HG02610 (cell line): ENCODE results near the gene ACAD10.
"Not testable (repeated sequence)": the region's sequence is repeated elsewhere in the genome, so short reads cannot be mapped to it uniquely, and the experiment has no call there.

Experiments used
- ATAC-seq: cut with Tn5 transposase; IDR thresholded peaks from one replicate; pipeline ENCODE4 v1.9.1; 2021; ENCODE audit warnings: mild to moderate bottlenecking, moderate library complexity; ENCODE audit not compliant: unreplicated experiment

Gene ACAD10

GRCh38 chr12:111685811-111686573 is at the start of gene ACAD10, which contains the start of gene BRAP:
Gene ACAD10, plus strand, starts transcription at chr12:111686053. Its CDS starts 6,657 bp downstream, at chr12:111692710.
Gene BRAP, minus strand, starts transcription at chr12:111685956. Its CDS starts 164 bp downstream, at chr12:111685792.
- ATAC-seq, result peak; percentile 86

- ATAC-seq, result no peak
Observed at GRCh38 chr12:111636209-111636945, 49.5 kb upstream of the ACAD10 start.

GRCh38 chr12:111638556-111638955 is 47.3 kb upstream of the ACAD10 start:
- no peak for ATAC-seq

GRCh38 chr12:111640506-111640905 is 45.3 kb upstream of the ACAD10 start:
- no peak for ATAC-seq

- no peak for ATAC-seq
Observed at GRCh38 chr12:111642681-111643426, 43.0 kb upstream of the ACAD10 start.

- ATAC-seq, result no peak
Observed at GRCh38 chr12:111643427-111643826, 42.4 kb upstream of the ACAD10 start.

GRCh38 chr12:111645433-111645832 is 40.4 kb upstream of the ACAD10 start:
- no peak for ATAC-seq

- no peak for ATAC-seq
Observed at GRCh38 chr12:111650912-111651311, 34.9 kb upstream of the ACAD10 start.

- ATAC-seq, result not testable (repeated sequence)
Observed at GRCh38 chr12:111652530-111652929, 33.3 kb upstream of the ACAD10 start.

- no peak for ATAC-seq
Observed at GRCh38 chr12:111653596-111653995, 32.3 kb upstream of the ACAD10 start.

- ATAC-seq, result no peak
Observed at GRCh38 chr12:111655356-111655755, 30.5 kb upstream of the ACAD10 start.

- no peak for ATAC-seq
Observed at GRCh38 chr12:111656016-111656415, 29.8 kb upstream of the ACAD10 start.

- ATAC-seq, result no peak
Observed at GRCh38 chr12:111664499-111664898, 21.4 kb upstream of the ACAD10 start.

- ATAC-seq, result no peak
Observed at GRCh38 chr12:111664961-111665865, 20.6 kb upstream of the ACAD10 start.

GRCh38 chr12:111672822-111673381 is 13.0 kb upstream of the ACAD10 start:
- ATAC-seq, result no peak

- ATAC-seq, result no peak
Observed at GRCh38 chr12:111673503-111673902, 12.3 kb upstream of the ACAD10 start.

GRCh38 chr12:111677186-111677585 is 8.7 kb upstream of the ACAD10 start:
- ATAC-seq, result no peak

GRCh38 chr12:111684485-111685198 is 1.2 kb upstream of the ACAD10 start:
- not testable (repeated sequence) for ATAC-seq

- ATAC-seq, result peak; percentile 13
Observed at GRCh38 chr12:111685322-111685810, 487 bp upstream of the ACAD10 start.
